GM21381 (cell line): ENCODE results near the gene PRKAR2B.
"Not testable (repeated sequence)": the region's sequence is repeated elsewhere in the genome, so short reads cannot be mapped to it uniquely, and the experiment has no call there.

Source experiments
- ATAC-seq: cut with Tn5 transposase; IDR thresholded peaks from one replicate; pipeline ENCODE4 v1.9.1; 2021; ENCODE audit warnings: mild to moderate bottlenecking, moderate library complexity; ENCODE audit not compliant: unreplicated experiment

Gene PRKAR2B

DNA sequence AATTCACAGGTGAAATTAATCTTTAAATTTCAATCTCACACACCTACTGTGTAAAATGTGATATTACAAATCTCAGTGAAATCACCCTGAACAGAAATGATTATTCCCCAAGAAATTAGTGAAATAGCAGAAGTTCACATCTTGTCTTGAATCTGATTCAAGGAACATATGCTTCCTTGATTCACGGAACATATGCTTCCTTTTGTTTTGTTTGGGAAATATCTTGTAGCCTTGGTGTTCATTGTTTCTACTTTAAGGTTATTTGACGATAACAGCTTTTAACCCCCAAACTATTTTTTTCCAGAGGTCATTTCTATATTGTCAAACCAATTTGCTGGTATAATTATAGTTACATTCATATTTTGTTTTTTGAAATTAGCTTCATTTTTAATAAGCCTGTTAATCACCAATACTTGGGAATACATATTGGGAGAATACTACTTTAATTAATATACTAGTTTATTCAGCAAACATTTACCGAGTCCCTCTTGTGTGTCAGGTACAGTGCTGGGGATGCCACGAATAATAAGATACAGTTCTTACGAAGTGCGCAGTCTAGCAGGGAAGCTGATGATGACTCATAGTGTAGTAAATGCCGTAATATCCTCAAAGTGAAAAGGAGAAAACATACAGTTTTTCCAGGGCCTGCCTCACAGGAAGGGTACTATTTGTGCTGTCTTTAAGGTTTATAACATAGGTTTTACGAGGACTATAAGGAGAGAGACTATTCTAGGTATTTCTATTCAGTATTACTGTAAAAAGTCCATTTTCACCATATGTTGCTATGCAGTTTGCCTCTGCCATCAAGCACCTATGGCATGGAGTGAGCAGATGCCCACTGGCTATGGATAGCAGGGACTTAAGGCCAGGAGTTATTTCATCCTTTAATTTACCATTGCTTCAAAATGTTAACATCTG is 32.5 kb downstream of the PRKAR2B start:
- no peak for ATAC-seq

DNA sequence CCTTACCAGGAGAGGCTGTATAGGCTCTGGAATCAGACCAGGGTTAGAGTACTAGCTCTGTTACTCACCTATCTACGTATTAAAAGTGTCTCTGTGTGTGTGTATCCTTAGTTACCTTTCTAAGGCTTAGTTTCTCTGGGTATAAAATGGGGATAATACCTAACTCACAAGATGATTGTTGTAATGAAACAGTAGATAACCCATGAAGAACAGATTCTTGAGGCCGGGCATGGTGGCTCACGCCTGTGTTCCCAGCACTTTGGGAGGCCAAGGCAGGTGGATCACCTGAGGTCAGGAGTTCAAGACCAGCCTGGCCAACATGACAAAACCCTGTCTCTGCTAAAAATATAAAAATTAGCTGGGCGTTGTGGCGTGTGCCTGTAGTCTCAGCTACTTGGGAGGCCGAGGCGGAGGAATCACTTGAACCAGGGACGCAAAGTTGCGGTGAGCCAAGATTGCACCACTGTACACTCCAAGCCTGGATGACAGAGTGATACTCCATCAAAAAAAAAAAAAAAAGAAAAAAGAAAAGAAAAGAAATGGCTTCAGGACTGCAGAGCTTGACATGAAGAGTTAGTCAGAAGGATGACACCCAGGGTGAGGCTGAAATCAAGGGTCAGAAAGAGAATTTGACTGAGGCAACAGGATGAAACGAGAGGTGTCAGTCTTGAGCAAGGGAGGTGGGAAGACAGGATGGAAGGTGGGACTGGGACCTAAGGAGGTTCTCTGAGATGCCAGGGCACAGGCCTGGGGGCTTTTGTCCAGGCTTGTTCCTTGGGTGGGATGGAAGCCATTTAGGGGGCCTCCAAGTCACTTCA is 33.4 kb downstream of the PRKAR2B start:
- no peak for ATAC-seq

DNA sequence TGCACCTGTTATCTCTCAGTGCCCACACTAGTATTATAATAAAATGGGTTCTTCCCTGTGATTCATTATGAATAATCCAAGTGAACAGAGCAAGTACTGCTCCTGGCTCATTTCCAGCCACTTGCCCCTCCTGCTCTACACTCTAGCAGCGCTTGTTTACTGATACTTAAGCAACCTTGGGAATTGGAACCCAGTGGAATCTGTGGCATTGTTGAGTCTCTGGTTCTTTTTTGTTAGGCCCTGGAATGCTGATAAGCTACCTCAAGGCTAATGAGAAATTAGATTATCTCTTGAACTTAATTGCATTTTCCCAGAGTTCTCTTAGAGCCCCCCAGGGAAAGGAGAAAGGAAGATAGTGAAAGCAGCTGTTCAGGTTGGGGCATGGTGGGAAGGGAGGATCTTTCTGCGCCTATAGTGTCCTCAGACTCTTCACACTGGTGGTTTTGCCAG is 34.0 kb downstream of the PRKAR2B start:
- no peak for ATAC-seq

DNA sequence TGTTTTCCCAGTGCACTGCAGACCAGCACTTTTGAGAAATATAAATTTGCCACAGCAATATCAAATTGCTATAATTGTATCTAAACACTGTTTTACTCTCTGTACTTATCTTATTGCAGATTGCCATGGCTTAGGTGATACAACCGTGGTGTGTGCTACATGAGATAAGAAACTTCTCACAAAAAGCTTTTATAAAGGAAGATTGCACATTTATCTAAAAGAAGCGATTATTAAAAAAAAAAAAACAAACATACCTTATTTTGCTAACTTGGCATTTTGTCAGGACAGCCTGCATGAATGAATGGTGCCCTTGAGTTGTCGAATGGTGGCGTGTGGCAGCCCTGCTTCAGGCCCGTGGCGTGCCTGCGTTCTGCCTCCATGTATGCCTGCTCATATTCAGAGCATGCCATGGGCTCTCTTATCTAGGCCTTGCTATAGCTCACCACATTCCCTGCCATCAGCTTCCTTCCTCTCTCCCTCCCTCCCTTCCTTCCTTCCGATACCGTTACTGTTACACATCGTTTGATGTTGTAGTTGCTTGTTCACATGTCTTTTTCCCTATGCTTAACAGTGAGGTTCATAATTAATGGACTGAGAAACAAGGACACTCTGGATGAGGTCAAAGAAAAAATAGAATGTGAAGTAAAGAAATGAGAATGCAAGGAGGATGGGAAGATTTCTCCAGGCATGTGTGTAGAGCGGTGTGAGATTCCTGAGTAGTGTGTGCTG is 34.9 kb downstream of the PRKAR2B start:
- ATAC-seq, result no peak

DNA sequence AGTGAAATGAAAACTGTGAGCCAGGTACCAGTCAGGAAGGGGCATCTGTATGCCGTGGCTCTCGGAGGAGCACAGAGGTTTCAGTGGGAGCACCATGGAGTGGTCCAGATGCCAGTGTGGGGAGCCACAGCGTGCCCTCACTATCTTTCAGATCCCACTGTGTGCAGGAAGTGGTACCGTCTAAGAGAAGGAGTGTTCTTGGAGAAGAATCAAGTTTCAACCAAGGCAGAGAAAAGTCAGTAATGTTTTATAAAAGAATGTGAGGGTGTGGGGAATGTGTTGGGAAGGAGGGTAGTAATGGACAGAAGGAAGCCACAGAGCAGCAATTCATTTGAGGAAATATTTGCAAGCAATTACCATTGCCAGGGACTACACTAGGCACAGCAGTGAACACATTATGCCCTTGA is 35.6 kb downstream of the PRKAR2B start:
- ATAC-seq, result no peak

DNA sequence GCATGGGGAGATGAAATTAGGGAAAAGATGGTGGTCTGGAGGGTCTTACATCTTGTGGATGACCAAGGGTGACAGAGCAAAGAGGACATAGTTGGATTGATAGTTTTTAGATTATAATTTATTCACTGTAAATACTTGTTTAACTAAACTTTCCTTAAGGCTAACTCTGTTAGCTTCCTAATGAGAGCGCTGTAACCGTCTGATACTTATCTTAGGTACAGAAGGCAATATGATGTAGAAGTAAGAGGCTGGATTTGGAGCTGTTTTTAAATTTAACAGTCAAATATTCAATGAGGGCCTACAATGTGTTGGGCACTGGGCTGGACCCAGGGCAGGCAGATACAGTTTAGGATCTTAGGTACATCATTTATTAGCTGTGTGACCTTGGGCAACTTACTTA is 36.0 kb downstream of the PRKAR2B start:
- ATAC-seq, result no peak

DNA sequence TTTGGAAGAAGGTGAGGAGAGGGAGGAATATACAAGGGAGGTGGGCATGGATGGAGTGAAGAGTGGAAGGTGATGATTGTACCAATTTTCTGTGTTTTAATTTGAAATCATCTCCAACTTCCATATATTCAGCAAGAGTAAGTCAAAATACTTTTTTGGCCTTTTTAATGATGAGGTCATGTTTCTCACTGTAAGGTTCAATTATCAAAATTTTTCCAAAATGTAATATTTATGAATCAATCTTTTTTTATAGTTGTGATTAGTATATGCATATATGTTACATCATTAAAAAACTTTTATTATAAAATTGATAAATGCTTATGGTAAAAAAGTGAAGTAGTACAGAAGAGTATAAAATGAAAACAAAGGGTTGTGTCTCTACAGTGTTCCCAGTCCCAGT is 40.7 kb downstream of the PRKAR2B start:
- ATAC-seq, result no peak

DNA sequence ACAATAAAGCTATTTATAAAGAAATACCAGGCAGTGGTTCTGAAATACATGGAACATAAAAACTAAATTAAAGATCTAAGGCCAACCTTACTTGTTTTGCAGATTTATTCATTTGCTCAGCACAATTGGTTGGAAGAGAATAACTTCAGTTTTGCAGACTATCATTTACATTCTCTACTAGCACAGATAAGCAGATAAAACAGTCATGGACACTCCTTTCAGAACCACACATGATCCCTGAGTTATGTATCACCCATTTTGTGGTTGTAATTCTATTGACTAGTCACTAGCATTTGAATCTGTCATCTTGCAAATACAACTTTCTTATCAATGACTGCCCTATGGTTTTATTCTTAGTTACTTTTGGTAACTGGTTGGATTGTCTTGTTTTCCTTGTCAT is 45.1 kb downstream of the PRKAR2B start:
- no peak for ATAC-seq

DNA sequence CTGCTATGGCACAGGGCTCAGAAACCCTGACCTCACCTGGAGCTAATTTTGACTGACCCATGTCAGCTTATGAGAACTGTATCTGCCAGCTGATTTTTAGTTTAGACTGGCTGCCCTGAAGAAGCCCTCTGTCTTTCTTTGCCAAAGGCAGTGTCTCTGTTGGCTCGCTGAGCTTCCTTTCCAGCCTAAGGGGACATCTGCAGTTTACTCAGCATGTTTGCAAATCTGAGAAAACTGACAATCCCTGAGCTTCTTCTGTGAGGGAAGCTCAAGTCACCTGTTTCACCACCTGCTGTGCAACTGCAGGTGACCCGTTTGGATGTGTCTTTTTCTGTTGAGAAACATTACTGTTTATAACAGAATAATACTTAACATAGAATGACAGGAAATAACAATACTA is 46.0 kb downstream of the PRKAR2B start:
- ATAC-seq, result no peak

DNA sequence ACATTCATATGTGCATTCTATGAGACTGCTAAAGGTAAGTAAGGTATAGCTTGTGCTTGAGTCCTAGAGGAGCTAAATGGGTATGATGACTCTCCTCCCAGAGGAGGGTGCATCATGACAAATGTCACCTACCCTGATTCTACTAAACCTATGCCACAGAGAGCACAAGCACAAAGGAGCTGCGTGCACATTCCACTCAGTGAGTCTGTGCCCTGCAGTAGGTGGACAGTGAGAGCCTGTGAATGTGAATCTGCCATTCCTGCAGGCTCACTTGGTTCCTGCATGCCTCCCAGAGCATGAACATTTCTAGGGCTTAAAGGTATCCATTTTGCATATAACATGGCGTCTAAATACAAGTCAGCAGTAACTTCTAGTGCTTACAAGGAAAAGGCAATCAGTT is 46.8 kb downstream of the PRKAR2B start:
- no peak for ATAC-seq

DNA sequence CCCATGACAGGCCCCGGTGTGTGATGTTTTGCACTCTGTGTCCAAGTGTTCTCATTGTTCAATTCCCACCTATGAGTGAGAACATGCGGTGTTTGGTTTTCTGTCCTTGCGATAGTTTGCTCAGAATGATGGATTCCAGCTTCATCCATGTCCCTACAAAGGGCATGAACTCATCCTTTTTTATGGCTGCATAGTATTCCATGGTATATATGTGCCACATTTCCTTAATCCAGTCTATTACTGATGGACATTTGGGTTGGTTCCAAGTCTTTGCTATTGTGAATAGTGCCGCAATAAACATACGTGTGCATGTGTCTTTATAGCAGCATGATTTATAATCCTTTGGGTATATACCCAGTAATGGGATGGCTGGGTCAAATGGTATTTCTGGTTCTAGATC is 49.2 kb downstream of the PRKAR2B start:
- not testable (repeated sequence) for ATAC-seq

DNA sequence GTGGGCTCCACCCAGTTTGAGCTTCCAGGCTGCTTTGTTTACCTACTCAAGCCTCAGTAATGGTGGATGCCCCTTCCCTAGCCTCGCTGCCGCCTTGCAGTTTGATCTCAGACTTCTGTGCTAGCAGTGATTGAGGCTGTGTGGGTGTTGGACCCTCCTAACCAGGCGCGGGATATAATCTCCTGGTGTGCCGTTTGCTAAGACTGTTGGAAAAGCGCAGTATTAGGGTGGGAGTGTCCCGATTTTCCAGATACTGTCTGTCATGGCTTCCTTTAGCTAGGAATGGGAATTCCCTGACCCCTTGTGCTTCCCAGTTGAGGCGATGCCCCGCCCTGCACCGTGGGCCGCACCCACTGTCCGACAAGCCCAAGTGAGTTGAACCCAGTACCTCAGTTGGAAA is 54.6 kb downstream of the PRKAR2B start:
- ATAC-seq, result not testable (repeated sequence)

DNA sequence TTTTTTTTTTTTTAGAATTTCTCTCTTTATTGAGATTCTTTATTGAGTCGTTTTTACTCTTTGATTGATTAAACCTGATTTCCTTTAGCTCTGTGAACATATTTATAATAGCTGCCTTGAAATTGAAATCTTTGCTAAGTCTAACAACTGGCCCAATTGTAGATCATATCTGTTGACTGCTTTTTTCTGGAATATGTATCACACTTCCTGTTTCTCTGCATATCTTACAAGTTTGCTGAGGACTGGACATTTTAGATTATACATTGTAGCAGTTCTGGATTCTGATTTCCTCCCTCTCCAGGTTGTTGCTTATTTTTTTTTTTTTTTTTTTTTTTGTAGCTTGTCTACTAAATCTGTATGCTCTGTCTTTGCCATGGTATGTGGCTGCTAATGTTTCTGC is 56.3 kb downstream of the PRKAR2B start:
- no peak for ATAC-seq

DNA sequence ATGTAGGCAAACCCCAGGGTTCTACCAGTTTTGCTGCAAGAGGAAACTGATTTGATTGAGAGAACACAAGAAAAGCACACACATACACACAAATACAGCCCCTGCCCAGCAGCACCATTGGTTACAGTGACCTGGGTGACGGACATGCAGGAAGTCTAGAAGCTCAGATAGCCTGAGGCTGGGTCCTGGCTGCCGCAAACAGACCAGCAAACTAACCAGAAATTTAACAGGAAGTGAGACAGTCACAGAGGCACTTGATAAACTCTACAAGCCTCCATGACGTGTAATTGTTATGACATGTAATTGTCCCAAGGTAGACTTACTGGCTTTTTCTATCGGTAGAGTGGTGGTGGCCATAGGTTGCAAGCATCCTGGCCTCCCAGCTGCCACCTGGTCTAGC is 58.9 kb downstream of the PRKAR2B start:
- ATAC-seq, result no peak

DNA sequence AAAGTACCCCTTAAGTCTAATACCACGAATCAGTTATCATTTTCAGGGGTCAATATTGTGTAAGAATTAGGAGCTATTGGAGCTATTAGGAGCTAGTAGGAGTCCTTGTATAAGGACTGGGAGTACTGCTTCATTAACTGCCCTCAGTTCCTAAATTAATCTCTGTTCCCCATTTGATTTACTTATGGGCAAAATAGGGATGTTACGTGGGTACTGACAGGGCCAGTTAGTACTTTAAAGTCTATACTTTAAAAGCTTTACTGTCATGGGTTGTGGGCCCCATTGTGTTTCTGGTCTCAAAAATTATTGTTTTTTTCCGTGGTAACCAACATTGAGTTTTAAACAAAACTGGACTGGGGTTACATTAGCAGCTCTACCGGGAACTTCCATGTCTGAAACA is 60.3 kb downstream of the PRKAR2B start:
- no peak for ATAC-seq

DNA sequence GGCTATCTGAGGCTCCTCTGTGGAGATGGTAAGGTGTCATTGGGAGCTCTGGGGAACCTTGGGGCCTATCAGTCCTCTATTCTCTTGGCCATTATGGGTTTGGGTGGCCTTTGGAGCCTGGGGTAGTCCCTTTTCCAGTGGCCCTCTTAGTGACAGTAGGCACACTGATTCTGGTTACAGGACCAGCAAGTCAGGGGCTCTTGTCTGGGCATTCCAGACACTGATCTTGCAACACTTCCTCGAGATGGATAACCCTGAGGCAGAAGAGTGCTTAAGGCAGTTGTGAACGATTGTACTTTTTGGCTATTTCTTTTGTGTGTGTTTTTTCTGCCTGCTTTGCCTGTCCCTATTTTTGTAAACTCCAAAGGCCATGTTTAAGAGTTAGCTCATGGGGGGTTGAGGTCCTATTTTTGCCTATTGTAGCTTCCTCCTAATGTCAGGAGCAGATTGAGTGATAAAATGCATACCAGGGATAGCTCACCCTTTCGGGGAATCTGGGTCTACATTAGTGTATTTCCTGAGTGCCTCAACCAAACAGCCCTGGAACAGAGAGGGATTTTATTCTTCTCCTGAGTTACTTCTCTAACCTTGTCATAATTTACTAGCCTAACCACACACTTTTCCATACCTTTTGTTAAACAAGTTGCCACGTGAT is 61.2 kb downstream of the PRKAR2B start:
- no peak for ATAC-seq

DNA sequence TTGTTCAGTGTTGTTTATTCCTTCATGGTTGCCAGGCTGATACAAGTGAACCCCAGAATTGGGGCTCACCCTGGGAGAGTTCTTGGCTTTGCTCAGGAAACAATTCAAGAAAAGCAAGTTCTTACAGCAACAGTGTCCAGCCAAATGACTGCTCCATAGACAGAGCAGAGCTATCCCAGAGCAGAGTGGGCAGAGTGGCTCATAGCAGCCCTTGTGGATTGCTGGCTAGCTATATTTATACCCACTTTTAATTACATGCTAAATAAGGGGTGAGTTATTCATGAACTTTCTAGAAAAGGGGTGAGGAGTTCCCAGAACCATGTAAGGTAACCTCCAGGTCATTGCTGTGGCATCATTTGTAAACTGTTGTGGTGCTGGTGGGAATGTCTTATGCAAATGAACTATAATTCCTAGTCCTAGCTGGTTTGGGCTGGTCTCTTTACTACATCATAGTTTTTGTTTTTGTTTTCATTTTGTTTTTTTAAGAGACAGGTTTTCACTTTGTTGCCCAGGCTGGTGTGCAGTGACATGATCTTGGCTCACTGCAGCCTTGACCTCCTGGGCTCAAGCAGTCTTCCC is 64.4 kb downstream of the PRKAR2B start:
- no peak for ATAC-seq

DNA sequence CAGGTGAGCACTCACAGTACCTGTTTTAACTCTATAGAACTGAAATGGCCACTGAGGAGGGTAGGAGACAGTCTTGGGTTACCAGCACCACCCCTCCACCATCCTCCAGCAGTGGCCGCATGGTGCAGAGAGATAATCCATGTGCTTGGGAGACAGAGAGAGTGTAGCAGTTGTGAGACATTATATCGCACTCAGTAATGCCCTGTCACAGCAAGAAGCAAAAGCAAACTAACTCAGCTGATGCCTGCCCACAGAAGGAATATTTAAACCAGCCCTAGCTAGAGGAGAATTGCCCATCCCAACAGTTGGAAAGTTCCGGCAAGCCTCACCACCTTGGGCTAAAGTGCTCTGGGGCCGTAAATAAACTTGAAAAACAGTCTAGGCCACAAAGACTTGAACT is 65.5 kb downstream of the PRKAR2B start:
- no peak for ATAC-seq

DNA sequence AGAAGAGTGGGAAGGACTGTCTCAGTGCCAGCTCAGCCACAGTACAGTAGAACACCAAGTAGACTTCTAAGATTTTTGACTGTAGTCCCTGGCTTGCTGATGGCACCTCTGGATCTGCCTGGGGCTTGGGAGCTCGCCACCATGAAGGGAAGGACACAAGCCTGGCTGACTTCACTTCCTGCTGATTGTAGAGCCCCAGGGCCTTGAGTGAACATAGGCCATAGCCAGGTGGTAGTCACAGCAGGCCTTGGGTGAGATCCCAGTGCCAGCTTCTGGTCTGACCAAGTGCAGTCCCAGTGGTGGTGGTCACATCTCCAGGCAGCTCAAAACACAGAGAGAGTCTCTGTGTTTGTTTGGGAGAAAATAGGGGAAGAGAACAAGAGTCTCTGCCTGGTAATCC is 66.7 kb downstream of the PRKAR2B start:
- no peak for ATAC-seq

DNA sequence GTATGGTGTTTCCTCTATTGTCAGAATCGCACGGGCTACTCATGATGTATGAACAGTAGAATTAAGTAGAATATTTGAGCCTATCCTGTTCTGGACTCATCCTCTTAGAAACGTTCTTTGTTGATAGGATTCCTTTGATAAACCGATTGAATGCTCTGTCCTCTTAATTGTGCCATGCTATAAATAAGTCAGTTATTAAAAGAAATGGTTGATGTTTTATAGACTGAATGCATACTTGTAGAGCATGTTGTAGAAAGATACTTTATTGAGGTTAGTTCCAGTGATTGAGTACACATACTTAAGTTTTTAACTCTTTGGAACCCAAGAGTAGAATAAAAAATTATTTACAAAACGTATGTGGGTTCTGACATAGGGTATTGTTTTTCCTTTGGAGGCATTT is 69.4 kb downstream of the PRKAR2B start:
- no peak for ATAC-seq
